HUES64 (cell line): ENCODE results near the gene PFKFB4.

ENCODE experiments used
- H3K27ac ChIP-seq: 2 replicates; pipeline ENCODE4 v1.7.0; 2013; ENCODE audit warnings: low read depth, low read length, inconsistent platforms
- H3K27me3 ChIP-seq: 2 replicates; pipeline ENCODE4 v1.6.1; 2013; ENCODE audit warnings: mild to moderate bottlenecking, low read length; ENCODE audit not compliant: insufficient read depth
- H3K36me3 ChIP-seq: 2 replicates; pipeline ENCODE4 v1.6.1; 2013; ENCODE audit warnings: mild to moderate bottlenecking, low read length; ENCODE audit not compliant: insufficient read depth
- H3K4me1 ChIP-seq: 2 replicates; pipeline ENCODE4 v1.6.1; 2013; ENCODE audit warnings: mild to moderate bottlenecking, low read length, moderate library complexity; ENCODE audit not compliant: insufficient read depth
- H3K4me3 ChIP-seq: 2 replicates; pipeline ENCODE4 v1.5.1; 2013; ENCODE audit warnings: mild to moderate bottlenecking, low read length, moderate library complexity
- H3K9ac ChIP-seq: 2 replicates; pipeline ENCODE4 v1.6.1; 2013; ENCODE audit warnings: mild to moderate bottlenecking, low read depth, low read length
- H3K9me3 ChIP-seq: 2 replicates; pipeline ENCODE4 v1.6.1; 2013; ENCODE audit warnings: low read depth, low read length; ENCODE audit not compliant: insufficient read depth
- WGBS: fragments of 150-250, 120-280 bp; methylation state at CpG from one replicate; pipeline ENCODE4 v1.1.7; 2013; ENCODE audit warnings: missing lambda C conversion rate; 5-methylcytosine and 5-hydroxymethylcytosine counted together

PFKFB4 gene

GRCh38 chr3:48595526-48596121 is 39.0 kb upstream of the PFKFB4 start:
- Histone ChIP-seq H3K27ac (peak overlapping the region; percentile 80), H3K9me3 (no peaks in the 10 kb centered on the region), H3K4me1 (peaks cover 19% of the 10 kb centered on the region), H3K36me3 (peaks cover 35% of the 10 kb centered on the region), H3K4me3 (peak overlapping the region; percentile 58), H3K27me3 (peaks cover 17% of the 10 kb centered on the region; the same call in 1 of the 2 replicates), H3K9ac (peak overlapping the region; percentile 22; the same call in 1 of the 2 replicates)
- WGBS, result 11% methylated on average over 9 of the region's 10 CpGs

DNA sequence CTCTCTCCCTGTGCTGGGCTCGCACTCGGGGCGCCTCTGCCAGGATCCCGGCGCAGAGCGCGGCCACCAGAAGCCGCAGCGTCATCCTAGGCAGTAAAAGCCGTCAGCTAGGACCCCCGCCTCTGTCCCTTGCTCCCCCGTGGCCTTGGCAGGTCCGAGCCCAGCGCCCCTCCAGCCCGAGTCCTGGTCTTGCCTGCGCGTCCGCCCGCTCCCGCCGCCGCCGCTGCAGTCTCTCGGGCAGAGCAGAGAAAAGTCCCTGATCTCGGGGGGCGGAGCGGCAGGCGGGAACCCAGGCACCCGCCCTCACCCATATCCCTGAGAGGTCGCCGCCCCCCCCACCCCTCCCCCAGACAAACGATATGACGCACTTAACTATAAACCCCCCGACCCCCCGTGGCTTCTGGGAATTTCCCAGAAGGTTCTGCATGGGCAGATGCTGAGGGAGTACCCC is 38.5 kb upstream of the PFKFB4 start, which contains the start of gene COL7A1:
Gene COL7A1, minus strand, starts transcription at position 255 of the 451 bp plus-strand sequence. Its CDS starts 170 bp downstream, at position 85.
- Histone ChIP-seq H3K9ac (peak within 1 kb of the TSS; percentile 73), H3K4me3 (peak within 1 kb of the TSS; percentile 58), H3K9me3 (no peaks in the 10 kb centered on the region), H3K27ac (peak within 1 kb of the TSS; percentile 80), H3K36me3 (peaks cover 30% of the 10 kb centered on the region), H3K27me3 (peaks cover 17% of the 10 kb centered on the region; the same call in 1 of the 2 replicates), H3K4me1 (peaks cover 19% of the 10 kb centered on the region)
- 2% methylated on average over 35 of the region's 35 CpGs for WGBS

DNA sequence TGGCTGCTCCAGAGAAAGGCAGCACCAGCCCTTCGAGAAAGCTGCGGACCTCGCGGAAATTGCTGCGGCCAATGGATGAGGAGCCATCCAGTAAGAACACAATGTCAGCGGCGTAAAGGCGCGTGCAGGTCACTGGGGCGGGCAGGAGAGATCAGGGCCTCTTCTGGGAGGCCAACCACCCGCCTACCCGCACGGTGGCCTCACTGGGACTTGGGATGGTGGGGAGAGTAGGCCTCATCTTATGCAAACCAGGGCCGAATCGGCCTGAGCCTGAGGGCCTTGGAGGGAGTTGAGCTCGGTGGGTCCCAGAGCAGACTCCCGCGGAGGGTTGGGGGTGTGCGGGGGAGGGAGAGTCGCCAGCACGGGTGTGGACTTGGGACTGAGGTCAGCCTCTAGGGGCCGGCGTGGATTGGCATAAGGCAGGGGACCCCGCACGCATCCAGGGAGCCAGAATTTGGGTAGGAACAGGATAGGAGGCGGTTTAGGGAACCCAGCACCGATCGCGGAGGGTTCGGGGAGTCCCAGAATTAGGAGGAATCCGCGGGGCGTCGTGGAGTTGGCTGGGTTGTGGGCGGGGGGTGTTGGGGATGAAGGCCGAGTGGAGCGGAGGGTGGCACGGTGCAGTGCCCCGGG is 37.9 kb upstream of the PFKFB4 start:
- H3K27me3 ChIP-seq, result peaks cover 17% of the 10 kb centered on the region; the same call in 1 of the 2 replicates
- H3K36me3 ChIP-seq, result peaks cover 24% of the 10 kb centered on the region
- H3K4me3 ChIP-seq, result peak overlapping the region; percentile 58
- peaks cover 19% of the 10 kb centered on the region for H3K4me1 ChIP-seq
- H3K9me3 ChIP-seq, result no peaks in the 10 kb centered on the region
- peak overlapping the region; percentile 63; the same call in 1 of the 2 replicates for H3K27ac ChIP-seq
- WGBS, result 15% methylated on average over 39 of the region's 39 CpGs
- peak overlapping the region; percentile 73 for H3K9ac ChIP-seq

GRCh38 chr3:48593337-48593736 is 36.7 kb upstream of the PFKFB4 start:
- Histone ChIP-seq H3K4me3 (no peak overlapping the region), H3K27ac (no peak overlapping the region), H3K36me3 (peaks cover 15% of the 10 kb centered on the region), H3K4me1 (peaks cover 19% of the 10 kb centered on the region), H3K9me3 (no peaks in the 10 kb centered on the region), H3K27me3 (peaks cover 17% of the 10 kb centered on the region; the same call in 1 of the 2 replicates), H3K9ac (no peak overlapping the region)
- 95% methylated on average over 9 of the region's 9 CpGs for WGBS

GRCh38 chr3:48592519-48593087 is 36.0 kb upstream of the PFKFB4 start:
- Histone ChIP-seq H3K9me3 (no peaks in the 10 kb centered on the region), H3K9ac (no peak overlapping the region), H3K27ac (no peak overlapping the region), H3K4me1 (peaks cover 19% of the 10 kb centered on the region), H3K4me3 (no peak overlapping the region), H3K27me3 (peaks cover 17% of the 10 kb centered on the region; the same call in 1 of the 2 replicates), H3K36me3 (peaks cover 9% of the 10 kb centered on the region)
- WGBS, result 94% methylated on average over 21 of the region's 21 CpGs

DNA sequence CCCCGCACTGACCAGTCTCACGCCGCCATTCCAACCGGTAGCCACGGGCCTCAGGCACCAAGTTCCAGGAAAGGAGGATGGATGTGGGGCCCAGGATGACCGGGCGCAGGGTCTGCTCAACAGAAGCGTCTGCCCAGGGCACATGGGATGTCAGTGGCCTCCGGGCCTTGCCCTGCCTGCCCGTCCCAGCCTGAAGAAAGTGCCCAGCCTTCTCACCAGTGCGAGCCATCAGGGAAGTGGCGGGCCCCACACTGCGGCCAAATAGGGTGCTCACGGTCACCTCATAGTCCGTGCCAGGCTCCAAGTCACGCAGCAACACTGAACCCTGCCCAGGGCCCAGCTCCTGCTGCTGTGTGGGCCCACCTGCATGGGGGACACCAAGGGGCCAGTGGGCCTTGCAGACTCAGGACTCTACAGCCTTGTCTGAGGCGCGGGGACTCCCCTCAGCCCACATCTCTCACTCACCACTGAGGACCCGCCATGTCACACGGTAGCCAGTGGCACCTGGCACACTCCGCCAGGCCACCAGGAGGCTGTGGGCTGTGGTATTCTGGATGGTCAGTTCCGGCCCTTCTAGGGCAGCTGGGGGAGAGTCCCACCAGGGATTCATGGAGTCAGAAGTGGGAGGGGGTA is 35.4 kb upstream of the PFKFB4 start:
- peaks cover 17% of the 10 kb centered on the region; the same call in 1 of the 2 replicates for H3K27me3 ChIP-seq
- H3K9me3 ChIP-seq, result no peaks in the 10 kb centered on the region
- 95% methylated on average over 22 of the region's 22 CpGs for WGBS
- H3K4me1 ChIP-seq, result peaks cover 19% of the 10 kb centered on the region
- H3K4me3 ChIP-seq, result no peak overlapping the region
- no peak overlapping the region for H3K9ac ChIP-seq
- H3K27ac ChIP-seq, result no peak overlapping the region
- peaks cover 10% of the 10 kb centered on the region for H3K36me3 ChIP-seq

DNA sequence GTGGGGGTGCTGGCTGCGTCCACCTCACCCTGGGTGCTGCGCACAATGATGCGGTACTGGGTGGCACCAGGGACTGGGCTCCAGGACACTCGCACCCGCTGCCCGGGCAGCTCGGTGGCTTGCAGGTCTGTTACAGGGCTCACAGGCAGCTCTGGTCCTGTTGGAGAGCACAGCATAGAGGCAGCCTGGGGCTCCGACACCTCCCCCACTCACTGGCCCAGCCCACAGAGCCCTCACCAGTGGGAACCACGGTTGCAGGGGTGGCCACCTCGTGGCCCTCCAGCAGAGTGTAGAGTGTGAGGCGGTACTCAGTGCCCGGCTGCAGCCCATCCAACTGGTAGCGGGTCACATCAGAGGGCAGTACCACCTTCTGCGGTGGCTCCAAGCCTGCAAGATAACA is 34.8 kb upstream of the PFKFB4 start:
- Histone ChIP-seq H3K27me3 (peaks cover 17% of the 10 kb centered on the region; the same call in 1 of the 2 replicates), H3K9ac (no peak overlapping the region), H3K4me1 (peaks cover 18% of the 10 kb centered on the region), H3K36me3 (peaks cover 15% of the 10 kb centered on the region), H3K27ac (no peak overlapping the region), H3K9me3 (no peaks in the 10 kb centered on the region), H3K4me3 (no peak overlapping the region)
- WGBS, result 92% methylated on average over 14 of the region's 14 CpGs

DNA sequence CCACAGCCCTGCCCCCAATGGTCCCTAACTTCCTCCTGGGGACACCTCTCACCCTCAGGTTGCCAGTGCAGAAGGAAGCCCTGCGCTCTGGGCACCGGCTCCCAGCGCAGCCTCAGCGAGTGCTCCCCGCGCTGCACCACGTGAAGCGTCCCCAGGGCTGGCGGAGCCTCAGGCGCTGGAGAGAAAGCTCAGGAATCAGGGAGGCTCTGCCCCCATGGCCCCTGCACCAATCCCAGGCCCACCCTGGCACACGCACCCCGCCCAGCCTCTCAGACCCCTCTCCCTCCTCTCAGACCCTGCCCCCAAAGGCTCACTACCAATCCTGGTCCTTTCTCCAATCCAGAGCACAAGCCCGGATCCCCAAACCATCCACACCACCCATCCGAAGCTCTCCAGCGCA is 31.6 kb upstream of the PFKFB4 start:
- Histone ChIP-seq H3K36me3 (peaks cover 29% of the 10 kb centered on the region), H3K9me3 (no peaks in the 10 kb centered on the region), H3K27ac (no peak overlapping the region), H3K4me1 (no peaks in the 10 kb centered on the region), H3K9ac (no peak overlapping the region), H3K27me3 (no peaks in the 10 kb centered on the region), H3K4me3 (no peak overlapping the region)
- 95% methylated on average over 15 of the region's 15 CpGs for WGBS

GRCh38 chr3:48587686-48588085 is 31.1 kb upstream of the PFKFB4 start:
- Histone ChIP-seq H3K27ac (no peak overlapping the region), H3K4me1 (no peaks in the 10 kb centered on the region), H3K4me3 (no peak overlapping the region), H3K9ac (no peak overlapping the region), H3K36me3 (peaks cover 32% of the 10 kb centered on the region), H3K9me3 (no peaks in the 10 kb centered on the region), H3K27me3 (no peaks in the 10 kb centered on the region)
- WGBS, result 92% methylated on average over 11 of the region's 11 CpGs

GRCh38 chr3:48585411-48585810 is 28.8 kb upstream of the PFKFB4 start:
- H3K4me3 ChIP-seq, result no peak overlapping the region
- peaks cover 28% of the 10 kb centered on the region for H3K36me3 ChIP-seq
- H3K9me3 ChIP-seq, result no peaks in the 10 kb centered on the region
- H3K27ac ChIP-seq, result no peak overlapping the region
- H3K9ac ChIP-seq, result no peak overlapping the region
- H3K4me1 ChIP-seq, result no peaks in the 10 kb centered on the region
- WGBS, result 94% methylated on average over 8 of the region's 8 CpGs
- H3K27me3 ChIP-seq, result no peaks in the 10 kb centered on the region

- Histone ChIP-seq H3K9ac (no peak overlapping the region), H3K9me3 (no peaks in the 10 kb centered on the region), H3K27me3 (no peaks in the 10 kb centered on the region), H3K4me1 (no peaks in the 10 kb centered on the region), H3K4me3 (no peak overlapping the region), H3K27ac (no peak overlapping the region), H3K36me3 (peaks cover 31% of the 10 kb centered on the region)
- 93% methylated on average over 9 of the region's 9 CpGs for WGBS
Observed at GRCh38 chr3:48584836-48585235, 28.2 kb upstream of the PFKFB4 start.
